DMS 273 treated with DMSO at 0.1 percent for 48 hours (cell line): ENCODE measurements around the gene LBHD1.
A peak's percentile ranks its signal among the peaks of the same experiment; 100 is the strongest.
"Not testable (repeated sequence)": the region's sequence is repeated elsewhere in the genome, so short reads cannot be mapped to it uniquely, and the experiment has no call there.

Experiments
- DNase-seq: peaks from one replicate; lab custom pipeline; 2025; lab: John Stamatoyannopoulos, UW

The LBHD1 gene

DNA sequence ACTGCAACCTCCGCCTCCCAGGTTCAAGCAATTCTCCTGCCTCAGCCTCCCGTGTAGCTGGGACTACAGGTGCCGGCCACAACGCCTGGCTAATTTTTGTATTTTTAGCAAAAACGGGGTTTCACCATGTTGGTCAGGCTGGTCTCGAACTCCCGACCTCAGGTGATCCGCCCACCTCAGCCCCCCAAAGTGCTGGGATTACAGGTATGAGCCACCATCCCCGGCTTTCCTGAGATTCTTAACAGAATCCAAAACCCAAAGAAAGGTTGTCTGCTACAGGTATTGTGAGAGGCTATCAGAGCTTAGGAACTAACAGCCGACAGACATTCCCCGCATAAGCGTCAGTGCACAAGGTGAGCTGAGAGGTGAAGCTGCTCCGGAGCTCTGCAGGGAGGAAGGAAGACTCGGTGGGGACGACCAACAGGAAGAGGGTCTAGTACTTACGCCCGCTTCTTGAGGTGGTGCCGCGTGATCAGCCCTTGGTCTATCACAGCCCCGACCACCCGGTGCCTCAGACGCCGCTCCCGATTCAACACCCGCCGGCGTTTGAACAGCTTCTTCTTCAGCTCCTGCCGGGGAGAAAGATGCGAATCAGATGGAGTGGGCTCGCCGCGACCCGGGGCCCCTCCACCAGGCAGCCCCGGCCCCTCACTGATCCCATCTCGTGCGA, 7.5 kb downstream of the LBHD1 start:
- peak; percentile 22 for DNase-seq

DNA sequence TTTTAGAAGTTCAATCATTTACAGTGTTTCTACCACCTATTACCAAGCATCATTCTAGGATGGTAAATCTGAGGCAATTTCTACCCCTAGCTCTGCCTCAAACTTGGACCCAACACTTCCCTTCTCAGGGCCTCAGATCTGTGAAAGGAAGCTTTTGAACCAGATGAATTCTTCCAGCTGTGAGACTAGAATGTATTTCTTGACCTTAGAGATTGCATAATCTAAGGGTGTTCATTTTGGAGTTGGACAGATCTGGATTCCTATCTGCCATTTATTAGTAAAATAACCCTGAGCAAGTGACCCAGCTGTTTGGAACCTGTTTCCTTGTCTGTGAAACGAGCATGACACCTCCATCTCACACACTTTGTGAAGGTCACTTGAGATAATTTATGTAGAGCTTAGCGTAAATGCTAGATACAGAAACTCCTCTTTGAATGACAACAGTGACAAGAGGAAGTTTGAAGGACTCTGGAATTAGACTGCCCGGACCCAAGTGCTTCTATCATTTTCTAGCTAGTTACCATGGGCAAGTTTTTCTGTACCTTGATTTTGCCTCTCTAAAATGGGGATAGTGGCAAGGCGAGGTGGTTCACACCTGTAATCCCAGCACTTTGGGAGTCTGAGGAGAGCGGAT, 15.2 kb downstream of the LBHD1 start:
- no peak for DNase-seq

DNA sequence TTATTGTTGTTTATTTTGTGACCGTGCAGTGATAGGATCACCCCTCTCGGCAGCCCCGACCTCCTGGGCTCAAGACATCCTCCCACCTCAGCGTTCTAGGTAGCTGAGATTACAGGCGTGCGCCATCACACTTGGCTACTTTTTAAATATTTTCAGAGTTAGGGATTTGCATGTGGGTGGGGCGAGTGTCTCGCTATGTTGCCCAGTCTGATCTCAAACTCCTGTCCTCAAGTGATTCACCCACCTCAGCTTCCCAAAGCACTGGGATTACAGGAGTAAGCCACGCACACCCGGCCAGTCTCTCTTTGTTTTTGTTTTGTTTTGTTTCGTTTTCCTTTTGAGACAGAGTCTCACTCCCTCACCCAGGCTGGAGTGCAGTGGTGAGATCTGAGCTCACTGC, 17.8 kb downstream of the LBHD1 start:
- no peak for DNase-seq

DNA sequence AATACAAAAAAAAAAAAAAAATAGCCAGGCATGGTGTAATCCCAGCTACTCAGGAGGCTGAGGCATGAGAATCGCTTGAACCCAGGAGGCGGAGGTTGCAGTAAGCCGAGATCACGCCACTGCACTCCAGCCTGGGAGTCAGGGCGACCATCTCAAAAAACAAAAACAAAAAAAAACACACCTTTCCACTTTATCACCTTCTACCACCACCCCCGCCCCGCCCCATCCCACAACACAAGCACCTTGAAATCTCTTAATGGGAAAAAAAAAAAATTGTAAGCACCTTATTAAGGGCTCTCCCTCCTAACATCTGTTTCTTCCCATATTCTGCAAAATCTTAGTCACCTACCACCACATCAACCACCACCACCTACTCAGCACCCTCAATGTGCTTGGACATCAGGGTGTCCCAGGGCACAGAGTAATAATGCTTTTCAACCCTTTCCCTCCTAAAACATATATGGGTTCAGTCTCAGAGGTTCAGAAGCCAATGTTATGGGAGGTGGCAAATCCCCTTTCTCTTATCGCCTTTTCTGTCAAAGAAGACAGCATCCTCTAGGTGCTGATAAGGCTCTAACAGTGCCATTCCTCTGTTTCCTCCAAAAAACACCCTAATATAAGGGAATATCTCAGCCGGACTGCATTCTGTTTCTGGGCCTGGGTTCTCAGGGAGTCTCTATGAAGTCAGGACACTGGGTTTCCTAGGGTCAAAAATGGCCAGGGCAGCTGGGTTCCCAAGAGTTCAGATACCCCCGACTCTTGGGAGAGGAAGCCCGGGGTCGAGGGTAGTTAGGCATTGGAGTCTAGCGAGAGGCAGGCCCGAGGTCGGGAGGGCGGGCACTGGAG, 19.7 kb downstream of the LBHD1 start:
- DNase-seq = no peak

DNA sequence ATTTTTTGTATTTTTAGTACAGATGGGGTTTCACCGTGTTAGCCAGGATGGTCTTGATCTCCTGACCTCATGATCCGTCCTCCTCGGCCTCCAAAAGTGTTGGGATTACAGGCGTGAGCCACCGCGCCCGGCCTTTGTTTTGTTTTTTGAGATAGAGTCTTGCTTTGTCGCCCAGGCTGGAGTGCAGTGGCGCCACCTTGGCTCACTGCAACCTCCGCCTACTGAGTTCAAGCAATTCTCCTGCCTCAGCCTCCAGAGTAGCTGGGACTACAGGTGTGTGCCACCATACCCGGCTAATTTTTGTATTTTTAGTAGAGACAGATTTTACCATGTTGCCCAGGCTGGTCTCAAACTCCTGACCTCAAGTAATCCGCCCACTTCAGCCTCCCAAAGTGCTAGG, 21.8 kb downstream of the LBHD1 start:
- not testable (repeated sequence) for DNase-seq

DNA sequence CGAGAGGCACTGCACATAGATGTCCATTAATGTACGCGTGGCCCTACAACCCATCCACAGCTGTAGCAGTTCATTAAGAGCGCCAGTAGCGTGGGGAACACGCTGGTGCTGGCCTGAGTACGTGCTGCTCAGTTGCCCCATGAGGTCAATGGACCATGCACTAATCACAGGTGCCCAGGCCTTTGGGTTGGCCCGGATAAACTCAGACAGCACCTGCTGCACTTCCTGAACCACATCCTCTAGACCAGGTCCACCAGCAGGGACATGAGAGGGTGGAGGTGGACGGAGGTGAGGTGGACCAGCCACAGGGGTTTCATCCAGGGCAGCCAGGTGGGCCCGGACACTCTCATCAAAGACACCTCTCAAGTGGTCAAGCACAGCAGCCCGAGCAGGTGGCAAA, 22.6 kb downstream of the LBHD1 start:
- DNase-seq = no peak

DNA sequence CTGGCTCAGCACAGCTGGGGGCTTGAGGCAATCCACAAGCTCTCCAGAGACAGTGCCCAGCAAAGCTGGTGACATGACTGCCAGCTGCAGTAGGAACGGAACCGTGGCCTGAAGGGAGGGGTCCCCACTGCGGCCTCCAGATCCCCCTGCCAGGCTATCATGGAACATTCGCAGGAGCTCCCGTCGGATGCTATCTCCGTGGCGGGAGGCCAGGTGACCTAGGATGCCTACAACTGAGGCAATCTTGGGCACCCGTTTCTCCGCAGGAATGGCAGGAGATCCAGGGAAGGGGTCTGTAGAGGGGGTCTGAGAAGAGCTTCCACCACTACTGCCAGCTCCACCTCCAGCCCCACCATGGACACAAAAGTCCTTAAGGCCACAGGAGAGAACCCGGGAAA, 23.1 kb downstream of the LBHD1 start:
- no peak for DNase-seq

DNA sequence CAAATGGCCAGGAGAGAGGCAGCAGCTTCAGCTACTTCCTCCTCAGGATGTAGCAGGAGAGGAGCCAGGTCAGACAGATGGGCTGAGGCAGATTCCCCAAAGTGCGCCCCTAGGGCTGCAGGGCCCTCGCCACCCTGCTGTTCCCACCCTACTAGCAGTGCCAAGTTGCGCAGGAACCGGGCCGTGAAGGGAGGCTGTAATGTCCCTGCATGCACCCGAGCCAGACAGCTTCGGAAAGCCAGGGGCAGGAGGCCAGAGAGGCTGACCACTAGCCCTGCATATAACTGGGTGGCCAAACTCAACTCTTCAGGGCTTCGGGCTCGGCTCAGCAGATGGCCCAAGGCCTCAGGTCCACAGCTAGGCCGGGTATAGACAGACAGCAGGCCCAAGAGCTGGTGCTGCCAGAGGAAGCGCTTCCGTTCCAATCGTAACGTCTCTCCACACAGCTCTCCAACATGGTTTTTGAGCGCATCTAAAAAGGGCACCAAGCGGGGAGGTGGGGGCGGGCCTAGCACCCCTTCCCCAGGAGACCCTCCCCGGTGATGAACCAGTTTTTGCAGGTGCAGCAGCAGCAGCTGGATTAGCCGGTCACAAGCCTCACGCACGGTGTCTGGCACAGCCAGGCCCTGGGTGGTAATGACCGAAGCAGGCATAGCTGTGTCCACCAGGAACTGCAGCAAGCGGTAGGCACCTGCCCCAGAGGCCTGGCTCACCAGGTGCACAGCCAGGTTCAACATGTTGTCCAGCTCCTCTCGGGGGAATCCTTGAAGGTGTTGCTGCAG, 23.7 kb downstream of the LBHD1 start:
- DNase-seq = no peak

DNA sequence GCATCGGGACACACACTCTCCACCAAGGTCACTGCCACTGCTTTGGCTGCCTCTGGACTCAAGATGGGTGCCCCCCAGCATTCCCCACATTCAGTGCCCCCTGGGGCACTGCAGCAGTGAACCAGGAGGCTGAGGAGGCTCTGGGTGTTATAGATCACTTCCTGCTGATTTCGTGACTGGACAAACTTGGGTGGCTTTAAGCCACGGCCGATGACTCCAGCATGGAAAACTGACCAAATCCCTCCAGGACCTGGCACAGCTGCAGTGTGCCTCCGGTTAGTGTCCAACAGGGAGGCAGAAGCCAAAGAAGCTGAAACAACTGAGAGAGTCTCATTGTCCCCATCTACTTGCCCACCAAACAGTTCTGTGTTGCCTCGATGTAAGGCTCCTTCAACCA, 24.5 kb downstream of the LBHD1 start:
- DNase-seq = no peak

DNA sequence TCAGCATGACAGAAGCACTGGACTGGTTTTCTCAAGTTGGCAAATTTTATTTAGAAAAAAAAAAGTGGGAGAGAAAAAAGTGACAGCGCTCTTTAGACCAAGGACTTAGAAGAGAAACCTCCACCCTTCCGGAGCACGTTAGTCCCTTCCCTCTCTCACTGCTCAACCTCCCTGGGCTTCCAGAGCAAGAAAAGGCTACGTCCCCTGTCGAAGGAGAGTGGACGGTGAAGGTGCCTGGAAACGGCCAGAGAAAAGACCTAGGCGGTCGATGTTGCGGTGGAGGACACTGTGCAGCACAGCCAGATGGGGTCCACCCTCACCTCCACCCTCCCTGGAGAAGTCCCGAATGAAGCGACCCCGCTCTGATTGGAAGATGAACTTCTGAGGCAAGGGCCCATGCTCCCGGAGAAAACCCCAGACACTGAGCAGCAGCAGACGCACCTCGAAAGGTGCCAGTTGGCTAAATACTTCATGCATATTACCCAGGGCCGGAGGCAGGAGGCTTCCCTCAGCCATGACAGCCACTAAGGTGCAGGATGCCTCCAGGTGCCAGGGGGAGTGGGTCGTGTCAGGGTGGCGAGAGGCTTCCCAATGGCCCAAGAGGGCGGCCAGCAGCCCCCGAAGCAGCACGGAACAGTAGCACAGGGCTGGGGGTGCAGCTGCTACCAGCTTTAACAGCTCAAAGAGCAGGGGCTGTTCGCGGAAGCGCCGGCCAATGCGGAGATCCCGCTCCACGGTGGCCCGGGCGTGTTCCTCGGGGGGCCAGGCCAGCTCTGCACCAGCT, 25.1 kb downstream of the LBHD1 start:
- DNase-seq = no peak

DNA sequence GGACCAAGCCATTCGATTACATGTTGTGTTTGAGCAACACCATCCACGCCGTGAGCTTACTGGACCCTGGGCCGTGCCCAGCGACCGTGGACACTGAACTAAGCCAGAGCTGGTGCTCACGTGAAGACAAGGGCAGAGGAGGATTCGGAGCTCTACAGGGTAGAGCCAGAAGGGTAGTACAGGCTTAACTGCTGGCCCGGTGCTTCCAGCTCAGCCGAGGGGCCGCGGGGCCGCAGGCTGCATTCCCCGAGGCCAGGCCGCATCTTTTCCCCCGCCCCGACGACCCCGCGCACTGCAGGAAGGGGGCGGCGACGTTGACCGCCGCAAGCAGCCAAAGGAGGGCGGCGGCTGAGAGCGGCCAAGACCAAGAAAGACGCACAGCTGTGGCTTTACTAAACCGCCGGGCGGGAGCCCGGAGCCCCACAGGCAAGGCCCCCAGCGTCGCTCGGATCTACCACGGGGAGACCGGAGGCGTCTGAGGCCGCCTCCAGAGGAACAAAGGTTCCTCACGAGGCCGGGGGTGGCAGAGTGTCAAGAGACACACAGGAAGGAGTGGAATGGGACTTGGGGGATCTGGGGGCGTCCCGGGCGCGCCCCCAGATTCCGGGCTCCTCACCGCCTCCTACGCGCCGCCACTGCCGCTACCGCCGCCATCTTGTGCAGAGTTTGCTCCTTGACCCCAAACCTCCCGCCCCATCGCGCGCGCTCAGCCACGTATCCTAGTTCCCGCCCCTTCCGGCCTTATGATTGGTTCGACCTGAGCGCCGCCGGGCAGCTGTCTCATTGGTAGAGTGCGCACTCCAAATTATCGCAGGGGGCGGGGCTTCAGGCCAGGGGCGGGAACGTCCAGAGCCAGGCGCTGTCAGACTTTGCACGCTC, 25.9 kb downstream of the LBHD1 start, which contains the start of gene GANAB:
Gene GANAB (minus strand): TSS at position 668 of the 879 bp plus-strand sequence. CDS start 14 bp downstream, at position 654.
- DNase-seq = peak; percentile 86

DNA sequence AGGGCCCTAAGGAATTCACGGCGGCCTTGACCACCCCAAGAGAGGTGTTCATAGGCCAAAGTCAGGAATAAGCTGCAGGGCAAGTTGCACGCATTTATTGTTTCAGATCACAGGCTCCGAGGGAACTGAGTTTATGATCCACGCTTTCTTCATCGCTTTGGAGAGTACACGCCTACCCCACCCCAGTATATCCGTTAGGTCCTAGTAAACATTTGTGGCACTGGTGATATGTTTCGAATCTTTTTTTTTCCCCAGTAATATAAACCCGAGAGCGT, 26.5 kb downstream of the LBHD1 start:
- DNase-seq = no peak

DNA sequence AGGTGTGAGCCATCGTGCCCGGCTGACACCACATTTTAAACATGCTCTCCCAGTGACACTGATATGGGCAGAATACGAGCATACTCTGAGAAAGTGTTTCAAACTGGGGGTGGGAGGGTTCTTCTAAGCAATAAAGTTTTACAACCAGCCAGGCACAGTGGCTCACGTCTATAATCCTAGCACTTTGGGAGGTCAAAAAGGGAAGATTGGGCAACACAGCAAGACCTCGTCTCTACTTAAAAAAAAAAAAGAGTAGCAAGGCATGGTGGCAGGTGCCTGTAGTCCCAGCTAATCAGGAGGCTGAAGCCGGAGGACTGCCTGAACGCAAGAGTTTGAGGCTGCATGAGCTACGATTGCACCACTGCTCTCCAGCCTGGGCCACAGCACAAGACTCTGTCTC, 27.8 kb downstream of the LBHD1 start:
- no peak for DNase-seq

DNA sequence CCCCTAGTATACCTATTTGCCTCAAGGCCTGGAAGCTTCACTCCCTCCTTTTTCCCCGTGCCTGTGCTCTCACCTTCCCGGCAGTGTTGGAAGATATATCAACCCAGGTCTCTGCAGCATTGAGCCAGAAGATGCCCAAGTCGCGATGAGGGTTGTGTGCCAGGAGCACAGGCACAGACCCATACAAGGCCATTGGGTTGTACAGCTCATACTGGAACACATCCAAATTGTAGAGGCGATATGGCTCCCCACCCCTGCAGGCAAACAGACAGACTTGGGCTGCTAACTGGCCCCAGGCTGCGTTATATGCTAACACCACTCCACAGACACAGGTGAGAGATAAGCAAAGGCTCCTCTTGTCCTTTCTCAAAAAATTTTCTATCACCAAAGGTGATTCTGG, 39.6 kb downstream of the LBHD1 start:
- no peak for DNase-seq

DNA sequence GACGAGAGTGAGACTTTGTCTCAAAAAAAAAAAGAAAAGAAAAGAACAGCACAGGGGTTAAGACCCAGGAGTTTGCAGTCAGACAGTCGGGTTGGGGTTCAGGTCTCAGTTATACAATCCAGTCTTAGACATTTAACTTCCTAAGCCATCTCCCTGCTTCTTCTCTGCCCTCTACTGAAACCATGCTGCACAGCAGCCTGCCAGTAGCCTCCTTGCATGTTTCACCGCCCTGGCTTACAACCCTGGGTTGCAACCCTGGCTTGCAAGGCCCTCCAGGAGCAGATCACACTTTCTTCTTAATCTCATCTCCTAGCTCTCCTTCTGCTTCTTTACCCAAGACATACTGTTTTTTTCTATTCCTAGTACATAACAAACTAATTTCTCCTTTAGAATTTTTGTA, 44.4 kb downstream of the LBHD1 start:
- DNase-seq = no peak

DNA sequence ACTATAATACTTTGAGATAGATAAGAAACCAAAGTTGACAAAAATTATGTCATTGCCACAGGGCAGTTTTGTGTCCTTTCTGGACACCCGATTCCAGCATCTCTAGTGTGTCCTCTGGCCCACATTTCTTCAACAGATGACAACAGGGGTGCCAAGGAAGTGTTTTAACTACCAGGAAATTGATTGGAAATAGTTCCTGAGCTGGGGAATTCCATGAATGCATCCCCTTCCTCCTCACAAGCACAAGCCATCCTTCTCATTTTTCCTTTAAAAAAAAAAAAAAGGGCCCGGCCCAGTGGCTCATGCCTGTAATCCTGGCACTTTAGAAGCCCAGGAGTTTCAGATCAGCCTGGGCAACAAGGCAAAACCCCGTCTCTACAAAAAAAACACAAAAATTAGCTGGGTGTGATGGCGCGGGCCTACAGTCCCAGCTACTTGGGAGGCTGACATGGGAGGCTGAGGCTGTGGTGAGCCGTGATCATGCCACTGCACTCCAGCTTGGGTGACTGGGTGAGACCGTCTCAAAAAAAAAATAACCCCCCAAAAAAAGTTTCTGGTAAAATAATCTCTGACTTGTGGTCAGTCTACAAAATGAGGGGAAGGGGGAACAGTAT, 49.5 kb downstream of the LBHD1 start:
- DNase-seq = no peak

DNA sequence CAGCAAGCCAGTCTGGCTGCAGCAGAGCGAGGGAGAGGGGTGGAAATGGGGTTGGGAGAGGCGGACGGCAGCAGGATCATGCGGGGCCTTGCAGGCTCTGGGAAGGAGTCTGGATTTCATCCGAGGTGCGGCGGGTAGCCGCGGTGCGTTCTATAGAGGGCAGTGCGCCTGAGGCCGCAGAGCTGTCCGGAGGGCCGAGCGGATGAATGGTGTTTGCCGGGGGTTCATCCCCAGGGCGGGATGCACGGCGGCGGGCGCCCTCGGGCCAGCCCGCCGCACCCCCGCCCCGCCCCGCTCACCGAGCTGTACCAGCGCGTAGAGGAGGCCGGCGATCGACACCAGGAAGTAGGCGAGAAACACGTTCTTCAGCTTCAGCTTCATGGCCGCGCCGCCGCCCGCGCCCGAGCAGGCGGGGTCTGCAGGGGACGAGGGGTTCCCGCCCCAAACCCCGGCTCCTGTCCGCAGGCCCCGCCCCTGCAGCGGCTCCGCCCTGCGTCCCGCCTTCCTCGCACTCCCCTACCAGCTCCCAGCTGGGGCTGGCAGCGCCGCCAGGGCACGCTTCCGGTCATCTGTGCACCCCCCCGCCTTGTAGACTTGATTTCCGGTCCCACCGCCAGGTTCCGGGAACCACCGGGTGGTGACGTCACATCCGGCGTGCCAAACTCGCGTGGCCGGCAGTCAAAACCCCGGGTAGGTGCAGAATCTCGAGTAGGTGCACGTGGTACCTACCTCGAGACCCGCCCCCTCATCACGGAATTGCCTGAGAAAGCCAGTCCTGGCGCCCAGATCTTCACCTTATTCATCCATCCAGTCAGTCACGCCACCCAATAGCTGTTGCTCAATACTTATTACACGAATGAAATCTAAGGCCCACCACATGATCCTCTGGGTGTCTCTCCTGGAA, 50.2 kb downstream of the LBHD1 start, which contains the start of gene B3GAT3:
Gene B3GAT3 (minus strand): TSS at position 420 of the 904 bp plus-strand sequence. CDS start 39 bp downstream, at position 381.
- DNase-seq = peak; percentile 77

DNA sequence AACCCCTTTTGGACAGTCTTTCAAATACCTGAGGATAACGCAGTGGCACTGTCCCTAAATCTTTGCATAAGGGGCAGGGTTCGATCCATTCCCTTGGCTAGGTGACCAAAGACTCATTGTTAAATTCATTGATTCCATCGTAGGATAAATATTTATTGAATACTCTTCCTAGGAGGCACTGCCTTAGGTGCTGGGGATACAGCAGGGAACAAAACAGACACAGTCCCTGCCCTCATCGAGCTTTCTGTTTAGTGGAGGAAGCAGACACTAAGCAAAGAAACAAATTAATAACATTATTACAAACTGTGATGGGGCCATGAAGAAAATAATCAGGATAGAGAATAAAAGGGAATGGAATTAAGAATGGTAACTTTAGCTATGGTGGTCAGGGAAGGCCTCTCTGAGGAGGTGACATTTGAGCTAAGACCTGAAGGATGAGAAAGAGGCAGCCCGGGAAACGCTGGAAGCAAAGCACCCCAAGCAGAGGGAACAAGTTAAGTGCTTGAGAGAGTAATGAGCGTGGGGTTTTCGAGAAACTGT, 51.0 kb downstream of the LBHD1 start:
- no peak for DNase-seq

DNA sequence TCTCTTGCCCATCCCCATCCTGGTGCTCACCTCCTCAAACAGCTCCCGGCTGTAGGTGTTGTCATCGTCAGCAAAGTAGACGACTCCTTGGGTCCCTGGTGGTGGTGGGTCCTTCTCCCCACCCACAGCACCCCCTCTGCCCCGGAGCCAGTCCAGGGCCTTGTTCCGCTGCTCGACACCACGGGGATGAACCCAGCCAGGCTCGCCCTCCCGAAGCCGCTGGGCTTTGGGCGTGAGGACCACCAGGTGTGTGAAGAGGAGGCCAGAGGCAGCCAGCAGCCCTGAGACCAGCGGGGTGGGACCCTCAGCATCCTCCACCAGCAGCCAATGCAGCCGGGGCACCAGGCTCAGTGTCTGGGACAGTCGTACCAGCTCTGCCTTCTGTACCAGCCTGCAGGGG, 55.1 kb downstream of the LBHD1 start:
- not testable (repeated sequence) for DNase-seq
